ENCODE results near the gene GABBR2.

- no peak for TF ChIP-seq CTCF (conservative IDR thresholded peaks at IDR 0.05 in 1 of 2, IDR thresholded peaks at IDR 0.05 in 1 of 2; ENCODE audit: extremely low read depth in 1 of 2, insufficient read depth in 1 of 2, low read depth in 1 of 2, low read length in 2 of 2)
- TF ChIP-seq EZH2 (IDR thresholded peaks at IDR 0.05; ENCODE audit: borderline replicate concordance, low read length): no peak
These were observed 144.7 kb downstream of the GABBR2 start for GRCh38 chr9:98563988-98564387.

Data from mammary epithelial cell (primary cell).